Ovary (tissue), 9 donors: Measurements from ENCODE around the gene CD38. TPM values are rescaled to one million over a fixed set of nuclear protein-coding genes. Genes with fewer than 3 reads are reported as not detected.
"Not testable (repeated sequence)": the region's sequence is repeated elsewhere in the genome, so short reads cannot be mapped to it uniquely, and the experiment has no call there.

Source experiments
- DNase-seq, 5 donors: peaks; one replicate each; pipeline ENCODE4 v3.0.0-alpha.2; 2019 to 2020
- H3K27ac ChIP-seq, 2 donors: fragments of 200-600 bp; one replicate each; pipeline versions ENCODE4 v1.5.1 to v1.8.0; 2019 to 2022
- H3K27me3 ChIP-seq: fragments of 200-600 bp; one replicate; pipeline ENCODE4 v1.8.0; 2022
- H3K36me3 ChIP-seq: fragments of 200-600 bp; sonication (generic); one replicate; pipeline ENCODE4 v1.5.1; 2019
- H3K4me1 ChIP-seq: one replicate; pipeline ENCODE4 v1.8.1; 2013; ENCODE audit warnings: mild to moderate bottlenecking, moderate library complexity; ENCODE audit not compliant: insufficient read depth
- H3K4me3 ChIP-seq: fragments of 200-600 bp; sonication (generic); one replicate; pipeline ENCODE4 v1.5.1; 2017
- H3K9me3 ChIP-seq, 2 donors: fragments of 200-600 bp in 1 of 2; sonication (generic) in 1 of 2; one replicate each; pipeline versions ENCODE4 v1.5.1 to v1.8.1; 2013 to 2019; ENCODE audit warnings: mild to moderate bottlenecking in 1 of 2, moderate library complexity in 1 of 2
- CTCF ChIP-seq, 3 donors: fragments of 450-650 bp in 2 of 3; fragments of 200-600 bp in 1 of 3; IDR thresholded peaks; one replicate each; pipeline versions ENCODE4 v1.5.1 to v1.8.0; 2016 to 2022; ENCODE audit warnings: antibody characterized with exemption in 3 of 3, mild to moderate bottlenecking in 1 of 3
- EP300 ChIP-seq: sonication (generic); formaldehyde crosslinking; IDR thresholded peaks from one replicate; pipeline ENCODE4 v1.6.1; 2017; ENCODE audit warnings: antibody characterized with exemption
- POLR2A ChIP-seq: fragments of 450-650 bp; IDR thresholded peaks from one replicate; pipeline ENCODE4 v1.6.1; 2017; ENCODE audit warnings: antibody characterized with exemption, mild to moderate bottlenecking, moderate library complexity
- WGBS, 3 donors: extraction: QIAGEN DNeasy Blood & Tissue Kit in 1 of 3; methylation state at CpG; one replicate each; pipeline versions ENCODE4 v1.1.5 to v1.1.7; 2013 to 2017; 5-methylcytosine and 5-hydroxymethylcytosine counted together
- intact Hi-C, 4 donors: fragments of 100-400 bp; cut with DNase I; formaldehyde crosslinking; loops; one replicate each; pipeline versions ENCODE4 v1.11.0 to v1.15.1; 2022 to 2023
- polyA plus RNA-seq, 2 donors: library from polyadenylated mRNA; stranded (reverse); fragments of 200-250 nt in 1 of 2; fragments of 350-450 nt in 1 of 2; fragmentation: Illumina TruSeq in 1 of 2; extraction: RNeasy Lipid Tissue Mini Kit (QIAGEN cat#74804) in 1 of 2; gene quantifications; one replicate each; pipeline ENCODE4 v1.2.3, GENCODE V29; 2013 to 2014
- total RNA-seq, 7 donors: library from RNA; depleted of rRNA in 2 of 7; stranded (reverse); fragments of >200 nt in 2 of 7; fragmentation: NEBNext Ultra II Directional in 3 of 7; extraction: Animal tissue kit (Norgen Biotek cat#: 25700) in 3 of 7; gene quantifications; one replicate each; pipeline versions ENCODE4 v1.1.0 to v1.2.4, GENCODE V29; 2016 to 2023
- donor health status: DM: no; HTN: no; CAD: no; lungs with moderate emphysema.
- donor health status: DM: no; HTN: no; CAD: no.
- donor health status: Bipolar disorder and iron deficiency.
- donor health status: DM: yes; HTN: yes; CAD: no.
- donor health status: DM: no; HTN: no; CAD: no.
- donor health status: DM: yes; HTN: yes; CAD: no.

CD38 gene
- total and polyA plus RNA-seq, 9 donors, result 0.23 to 9.5 (median 0.97) TPM

GRCh38 chr4:15852524-15852923 lies 74.4 kb downstream of the CD38 start:
- Histone ChIP-seq H3K4me1 (no peaks in the 10 kb centered on the region), H3K27me3 (no peaks in the 10 kb centered on the region), H3K9me3 (no peaks in the 10 kb centered on the region), H3K36me3 (no peaks in the 10 kb centered on the region), H3K27ac (no peak overlapping the region), H3K4me3 (no peak overlapping the region)
- intact Hi-C loops, result no loop called here
- TF ChIP-seq EP300 (no peak), CTCF (IDR thresholded peaks at IDR 0.05) (no peak), POLR2A (no peak)
- 74 to 79% (median 79%) methylated on average over 9 of the region's 9 CpGs for WGBS, 3 donors
- DNase-seq, result no peak

- no peak overlapping the region for H3K27ac ChIP-seq
- no peak for TF ChIP-seq EP300
- H3K4me3 ChIP-seq, result no peak overlapping the region
- intact Hi-C loops, result no loop called here
- H3K4me1 ChIP-seq, result no peaks in the 10 kb centered on the region
- no peak for DNase-seq
- H3K27me3 ChIP-seq, result no peaks in the 10 kb centered on the region
- H3K36me3 ChIP-seq, result no peaks in the 10 kb centered on the region
- WGBS, 3 donors, result 77 to 87% (median 80%) methylated on average over 5 of the region's 5 CpGs
- H3K9me3 ChIP-seq, result no peaks in the 10 kb centered on the region
These were observed 75.2 kb downstream of the CD38 start for GRCh38 chr4:15853345-15853744.

GRCh38 chr4:15855804-15856475 lies 77.8 kb downstream of the CD38 start:
- no peaks in the 10 kb centered on the region for H3K36me3 ChIP-seq
- WGBS, 3 donors, result 52 to 54% (median 54%) methylated on average over 7 of the region's 7 CpGs
- H3K27ac ChIP-seq, result no peak overlapping the region
- H3K4me1 ChIP-seq, result no peaks in the 10 kb centered on the region
- no peaks in the 10 kb centered on the region for H3K27me3 ChIP-seq
- DNase-seq, result no peak
- intact Hi-C loops, result no loop called here
- H3K9me3 ChIP-seq, result no peaks in the 10 kb centered on the region
- H3K4me3 ChIP-seq, result no peak overlapping the region
- no peak for TF ChIP-seq POLR2A
- no peak for TF ChIP-seq EP300
- no peak for TF ChIP-seq CTCF (IDR thresholded peaks at IDR 0.05)

GRCh38 chr4:15861198-15861597 lies 83.1 kb downstream of the CD38 start:
- 86 to 88% (median 87%) methylated on average over 4 of the region's 4 CpGs for WGBS, 3 donors
- H3K27me3 ChIP-seq, H3K9me3 ChIP-seq, H3K4me3 ChIP-seq, H3K36me3 ChIP-seq, H3K4me1 ChIP-seq, intact Hi-C loops, H3K27ac ChIP-seq, DNase-seq: not testable (repeated sequence)

- no peaks in the 10 kb centered on the region for H3K9me3 ChIP-seq
These were observed 86.8 kb downstream of the CD38 start for GRCh38 chr4:15864651-15865566.

More at GRCh38 chr4:15864651-15865566, 86.8 kb downstream of the CD38 start:
- WGBS, 3 donors, result 47 to 59% (median 47%) methylated on average over 2 of the region's 2 CpGs
- Histone ChIP-seq H3K4me3 (no peak overlapping the region), H3K36me3 (no peaks in the 10 kb centered on the region), H3K27ac (no peak overlapping the region), H3K27me3 (no peaks in the 10 kb centered on the region), H3K4me1 (no peaks in the 10 kb centered on the region)
- DNase-seq, result no peak
- intact Hi-C loops, result no loop called here
- TF ChIP-seq EP300 (no peak), POLR2A (no peak), CTCF (IDR thresholded peaks at IDR 0.05) (no peak)
